HG03103 (cell line): Measurements from ENCODE around the gene UNC79.
"Not testable (repeated sequence)": the region's sequence is repeated elsewhere in the genome, so short reads cannot be mapped to it uniquely, and the experiment has no call there.

ENCODE experiments used
- ATAC-seq: cut with Tn5 transposase; IDR thresholded peaks from one replicate; pipeline ENCODE4 v1.9.1; 2021; ENCODE audit warnings: low read depth; ENCODE audit not compliant: unreplicated experiment

The UNC79 gene

DNA sequence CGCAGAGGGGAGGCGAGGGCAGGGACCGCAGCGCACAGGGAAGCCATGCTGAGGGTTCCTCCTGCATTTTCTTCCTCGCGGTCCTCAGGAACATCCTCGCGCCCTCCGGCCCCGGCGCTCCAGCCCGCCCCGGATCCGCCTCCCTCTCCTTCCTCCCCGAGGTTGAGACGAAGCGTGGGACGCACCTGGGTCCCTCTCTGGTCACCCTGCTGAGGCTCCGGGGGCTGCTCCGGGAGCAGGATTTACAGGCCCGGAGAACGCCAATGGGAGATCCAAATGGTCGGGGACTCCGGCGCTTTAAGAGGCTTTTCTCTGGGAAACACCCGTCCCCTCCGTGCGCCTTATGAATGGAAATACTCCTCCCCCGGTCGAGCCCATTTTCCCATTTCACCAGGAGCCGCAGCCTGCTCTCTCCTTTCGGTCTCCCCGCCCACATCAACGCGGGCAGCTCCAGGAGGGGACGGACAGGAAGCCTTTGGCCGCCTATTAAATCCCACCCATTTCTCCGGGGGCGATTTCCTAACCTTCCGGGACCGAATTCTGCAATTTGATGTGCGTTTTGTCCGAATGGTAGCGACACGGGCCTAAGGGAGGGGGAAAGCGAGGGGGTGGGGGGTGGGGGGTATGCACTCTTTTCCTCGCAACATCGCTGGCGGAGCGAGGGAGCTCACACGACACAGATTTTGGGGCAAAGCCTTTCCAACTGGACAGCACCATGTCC, at the start of gene UNC79:
Gene UNC79 (plus strand): TSS at position 625 of the 721 bp plus-strand sequence. CDS start 91 bp downstream, at position 716.
- ATAC-seq = no peak

DNA sequence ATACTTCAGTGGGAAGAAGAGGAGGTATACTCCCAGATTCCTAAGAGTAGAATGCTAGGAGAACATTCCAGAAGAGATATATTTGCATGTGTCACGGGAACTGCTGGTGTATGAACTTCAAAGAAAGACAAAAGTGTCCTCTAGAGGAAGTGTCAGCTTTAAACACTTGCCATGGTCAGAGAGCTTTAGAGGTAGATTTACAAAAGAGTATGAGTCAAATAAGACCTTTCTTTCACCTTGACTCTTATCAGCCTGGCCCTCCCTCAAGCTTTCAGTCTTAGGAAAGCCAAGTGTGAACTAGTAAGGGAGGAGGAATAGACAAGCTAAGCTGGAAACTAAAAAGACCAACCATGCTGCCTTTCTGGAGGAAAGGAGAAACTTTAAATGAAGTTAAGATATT, 49.1 kb upstream of the UNC79 start:
- no peak for ATAC-seq

DNA sequence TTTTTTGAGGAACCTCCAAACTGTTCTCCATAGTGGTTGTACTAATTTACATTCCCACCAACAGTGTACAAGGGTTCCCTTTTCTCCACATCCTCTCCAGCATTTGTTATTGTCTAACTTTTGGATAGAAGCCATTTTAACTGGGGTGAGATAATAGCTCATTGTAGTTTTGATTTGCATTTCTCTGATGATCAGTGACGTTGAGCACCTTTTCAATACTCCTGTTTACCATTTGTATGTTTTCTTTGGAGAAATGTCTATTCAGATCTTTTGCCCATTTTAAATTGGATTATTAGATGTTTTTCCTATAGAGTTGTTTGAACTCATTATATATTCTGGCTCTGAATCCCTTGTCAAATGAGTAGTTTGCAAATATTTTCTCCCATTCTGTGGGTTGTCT, 46.5 kb upstream of the UNC79 start:
- ATAC-seq = not testable (repeated sequence)

DNA sequence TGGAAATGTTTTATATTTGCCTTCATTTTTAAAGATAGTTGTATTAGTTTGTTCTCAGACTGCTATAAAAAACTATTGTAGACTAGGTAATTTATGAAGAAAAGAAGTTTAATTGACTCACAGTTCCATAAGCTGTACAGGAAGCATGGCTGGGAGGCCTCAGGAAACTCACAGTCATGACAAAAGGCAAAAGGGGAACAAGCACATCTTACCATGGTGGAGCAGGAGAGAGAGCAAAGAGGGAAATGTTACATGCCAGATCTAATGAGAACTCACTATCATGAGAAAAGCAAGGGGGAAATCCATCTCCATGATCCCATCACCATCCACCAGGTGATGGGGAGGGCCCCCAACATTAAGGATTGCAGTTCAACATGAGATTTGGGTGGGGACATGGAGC, 35.5 kb upstream of the UNC79 start:
- no peak for ATAC-seq

DNA sequence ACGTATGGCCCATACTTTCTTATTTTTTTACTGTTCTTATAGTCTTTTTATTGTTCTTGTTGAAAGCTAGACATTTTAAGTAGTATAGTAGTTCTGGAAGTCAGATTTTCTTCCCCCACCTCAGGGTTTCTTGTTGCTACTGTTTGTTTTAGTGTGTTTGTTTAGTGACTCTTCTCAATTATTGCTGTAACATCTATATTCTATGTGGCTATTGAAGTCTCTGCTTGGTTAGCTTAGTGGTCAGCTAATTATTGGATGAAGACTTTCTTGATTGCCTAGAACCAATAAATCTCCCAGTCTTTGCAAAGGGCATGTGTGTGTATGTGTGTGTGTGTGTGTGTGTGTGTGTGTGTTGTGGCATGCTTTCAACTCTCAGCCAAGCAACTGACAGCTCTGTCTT, 34.3 kb upstream of the UNC79 start:
- ATAC-seq = no peak

DNA sequence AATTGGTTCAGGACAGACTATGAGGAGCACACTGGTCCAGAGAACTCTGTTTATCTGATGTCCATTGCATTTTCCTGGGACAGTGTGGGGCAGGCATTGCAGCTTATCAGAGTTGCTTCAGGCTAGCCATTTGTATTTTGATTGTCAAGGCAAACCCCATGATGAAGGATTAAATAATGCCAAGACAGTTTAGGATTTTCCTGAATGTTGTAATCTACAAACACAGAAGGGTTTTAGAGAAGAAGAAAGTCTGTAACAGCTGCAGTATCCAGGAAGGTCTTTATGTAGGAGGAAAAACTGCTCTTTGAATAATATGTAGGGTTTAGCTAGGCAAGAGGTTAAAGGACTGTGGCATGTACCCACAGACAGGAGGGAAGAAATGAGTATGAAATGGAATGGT, 32.2 kb upstream of the UNC79 start:
- ATAC-seq = no peak

DNA sequence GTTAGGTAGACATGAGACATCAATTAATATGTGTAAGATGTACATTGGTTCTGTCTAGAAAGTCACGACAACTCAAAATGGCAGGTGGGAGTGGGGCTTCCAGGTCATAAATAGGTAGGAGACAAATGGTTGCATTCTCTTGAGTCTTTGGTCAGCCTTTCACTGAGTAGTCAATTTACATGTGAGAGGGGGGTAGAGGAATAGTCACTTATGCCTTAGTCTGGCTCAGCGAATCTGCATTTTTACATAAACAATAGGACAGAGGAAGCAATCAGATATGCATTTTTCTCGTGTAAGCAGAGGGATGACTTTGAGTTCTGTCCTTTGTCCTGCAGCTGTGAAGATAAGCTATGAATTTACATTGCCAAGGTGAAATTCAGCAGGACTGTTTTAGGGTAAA, 27.8 kb upstream of the UNC79 start:
- no peak for ATAC-seq

DNA sequence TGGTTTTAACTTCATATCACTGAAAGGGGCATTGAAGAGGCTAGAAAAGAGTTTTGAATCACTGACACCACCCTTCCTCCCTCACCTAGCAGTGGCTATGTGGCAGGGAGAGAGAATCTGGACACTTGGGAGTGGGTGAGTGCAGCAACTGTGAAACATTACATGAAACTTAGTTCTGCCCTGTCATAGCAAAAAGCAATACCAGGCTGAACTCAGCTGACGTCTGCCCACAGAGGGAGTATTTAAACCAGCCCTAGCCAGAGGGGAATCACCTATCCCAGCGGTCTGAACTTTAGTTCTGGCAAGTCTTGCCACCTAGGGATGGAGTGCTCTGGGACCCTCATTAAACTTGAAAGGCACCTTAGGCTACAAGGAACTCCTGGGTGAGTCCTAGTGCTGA, 20.7 kb upstream of the UNC79 start:
- ATAC-seq = no peak

DNA sequence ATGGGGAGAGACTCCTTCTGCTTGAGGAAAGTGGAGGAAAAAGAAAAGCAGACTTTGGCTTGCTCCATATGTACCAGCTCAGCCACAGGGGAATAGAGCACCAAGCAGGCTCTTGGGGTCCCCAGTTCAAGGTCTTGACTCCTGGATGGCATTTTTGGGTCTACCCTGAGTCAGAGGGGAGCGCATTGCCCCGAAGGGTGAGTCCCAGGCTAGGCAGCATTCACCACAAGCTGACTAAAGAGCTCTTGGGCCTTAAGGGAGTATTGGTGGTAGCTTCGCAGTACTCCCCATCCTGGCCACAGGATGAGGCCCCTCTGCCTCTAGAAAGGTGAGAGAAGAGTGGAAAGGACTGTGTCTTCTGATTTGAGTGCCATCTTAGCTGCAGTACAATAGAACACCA, 19.8 kb upstream of the UNC79 start:
- ATAC-seq = no peak

DNA sequence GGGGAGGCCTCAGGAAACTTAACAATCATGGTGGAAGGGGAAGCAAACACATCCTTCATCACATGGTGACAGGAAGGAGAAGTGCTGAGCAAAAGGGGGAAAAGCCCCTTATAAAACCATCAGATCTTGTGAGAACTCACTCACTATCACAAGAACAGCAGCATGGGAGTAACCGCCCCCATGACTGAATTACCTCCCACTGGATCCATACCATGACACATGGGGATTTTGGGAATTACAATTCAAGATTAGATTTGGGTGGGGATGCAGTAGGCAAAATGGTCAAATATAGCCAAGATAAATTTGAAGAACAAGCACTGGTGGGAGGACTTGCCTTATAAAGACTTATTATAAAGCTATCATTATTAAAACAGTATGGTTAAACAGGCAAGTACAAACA, 5.6 kb upstream of the UNC79 start:
- ATAC-seq = not testable (repeated sequence)

DNA sequence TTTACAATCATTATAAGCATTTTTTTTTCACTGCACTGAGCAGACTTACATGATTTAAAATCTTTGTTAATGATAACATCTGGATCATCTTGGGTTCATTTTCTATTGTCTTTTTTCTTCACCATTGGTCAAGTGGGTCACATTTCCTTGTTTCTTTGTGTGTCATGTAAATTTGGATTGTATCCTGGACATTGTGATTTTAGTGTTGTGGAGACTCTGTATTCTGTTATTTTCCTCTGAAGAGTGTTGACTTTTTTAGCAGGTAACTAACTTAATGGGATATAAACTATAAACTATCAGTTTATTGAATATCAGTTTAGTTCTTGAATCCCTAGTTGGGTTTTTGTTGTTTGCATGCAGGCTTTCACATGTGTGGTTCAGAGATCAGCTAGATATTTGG, 4.0 kb upstream of the UNC79 start:
- no peak for ATAC-seq

DNA sequence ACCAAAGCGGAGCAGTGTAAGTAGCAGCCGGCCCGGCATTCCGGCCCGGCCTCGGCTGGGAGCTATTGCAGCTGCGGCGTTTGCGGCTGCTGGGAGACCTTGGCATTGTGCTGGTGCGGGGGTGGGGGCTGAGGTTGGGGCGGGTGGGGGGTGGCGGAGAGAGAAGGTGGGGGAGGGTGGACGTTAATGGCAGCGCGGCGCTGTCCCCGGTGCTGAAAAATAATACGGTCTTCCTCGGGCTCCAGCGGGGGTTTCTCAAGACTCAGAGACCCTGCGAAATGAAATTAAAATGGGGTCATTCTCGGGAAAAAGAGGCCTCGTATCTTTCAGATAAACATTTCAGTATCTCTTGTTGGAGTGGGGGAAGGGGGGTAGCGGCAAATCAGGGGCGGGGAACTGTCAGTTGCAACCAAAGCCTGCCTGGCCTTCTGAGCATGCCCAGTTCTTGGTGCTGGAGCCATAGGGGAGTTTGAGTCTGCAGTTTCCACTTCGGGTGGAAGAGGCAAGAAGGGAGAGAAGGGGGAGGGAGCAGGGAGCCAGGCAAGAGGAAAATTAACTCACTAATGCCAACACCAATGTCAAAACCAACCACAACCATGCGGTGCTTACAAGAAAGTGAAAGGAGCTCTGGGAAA, 414 bp downstream of the UNC79 start:
- ATAC-seq = no peak

DNA sequence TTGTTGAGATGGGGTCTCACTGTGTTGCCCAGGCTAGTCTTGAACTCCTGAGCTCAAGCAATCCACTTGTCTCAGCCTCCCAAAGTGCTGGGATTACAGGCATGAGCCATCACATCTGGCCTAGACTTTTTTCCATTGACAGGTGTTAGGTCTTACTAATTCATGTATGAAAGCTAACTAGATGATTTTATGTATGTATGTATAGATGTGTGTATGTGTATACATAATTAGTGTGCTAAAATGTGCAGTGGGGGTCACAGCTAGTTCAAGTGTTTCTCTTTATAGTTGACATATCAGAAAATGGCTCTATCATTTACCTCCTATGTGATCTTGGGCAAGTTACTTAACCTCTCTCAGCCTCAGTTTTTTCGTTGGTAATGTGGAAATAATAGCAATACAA, 23.5 kb downstream of the UNC79 start:
- ATAC-seq = no peak

DNA sequence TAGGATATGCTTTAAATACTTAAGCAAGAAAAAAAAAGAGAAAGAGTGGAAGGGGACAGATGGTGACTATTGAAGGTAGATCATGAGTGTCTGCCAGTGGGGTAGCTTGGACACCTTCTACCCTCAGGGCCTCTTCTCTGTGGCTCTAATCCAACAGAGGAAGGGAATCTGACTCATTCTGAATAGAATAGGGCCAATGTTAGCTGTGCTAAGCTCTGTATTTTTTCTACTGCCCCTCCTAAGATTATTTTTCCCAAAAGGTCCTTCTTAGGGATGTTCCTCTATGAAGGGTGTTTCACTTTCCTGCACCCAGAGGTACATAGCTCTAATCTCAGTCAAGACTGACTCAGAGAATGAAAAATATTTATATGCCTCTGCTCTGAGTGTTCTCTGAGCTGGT, 25.6 kb downstream of the UNC79 start:
- no peak for ATAC-seq

DNA sequence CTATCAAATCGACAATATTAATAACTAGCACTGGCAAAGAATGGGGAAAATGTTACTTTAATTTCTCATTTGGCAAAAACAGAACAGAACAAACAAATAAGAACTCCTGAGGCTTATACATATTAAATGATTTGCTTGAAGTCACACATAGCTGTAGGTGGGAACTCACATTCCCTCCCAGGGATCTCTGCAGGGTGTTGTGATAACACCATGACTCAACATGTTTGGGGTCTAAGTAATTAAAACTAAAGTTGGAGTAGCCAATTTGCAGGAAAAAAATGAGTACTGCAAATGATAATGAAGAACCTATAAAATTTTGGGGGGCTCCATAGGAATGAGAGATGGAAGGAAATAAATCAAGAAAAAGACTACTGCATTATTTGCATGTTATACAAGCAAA, 27.5 kb downstream of the UNC79 start:
- no peak for ATAC-seq

DNA sequence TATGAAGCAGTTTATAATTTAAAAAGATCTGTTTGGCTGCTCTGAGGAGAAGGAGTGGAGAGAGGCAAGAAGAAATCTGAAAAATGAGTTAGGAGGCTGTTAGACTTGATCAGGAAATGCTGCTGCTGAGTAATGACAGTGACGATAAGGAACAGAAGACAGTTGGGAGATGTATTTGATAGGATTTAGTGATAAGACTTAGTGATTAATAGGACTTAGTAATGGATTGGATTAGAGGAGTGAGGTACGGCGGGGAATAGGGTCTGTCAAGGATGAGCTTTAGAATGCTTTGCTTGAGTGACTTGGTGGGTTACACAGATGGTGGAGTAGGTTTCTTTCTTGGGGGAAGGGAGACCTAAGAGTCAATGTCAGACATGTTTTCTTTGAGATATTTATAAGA, 31.7 kb downstream of the UNC79 start:
- no peak for ATAC-seq

DNA sequence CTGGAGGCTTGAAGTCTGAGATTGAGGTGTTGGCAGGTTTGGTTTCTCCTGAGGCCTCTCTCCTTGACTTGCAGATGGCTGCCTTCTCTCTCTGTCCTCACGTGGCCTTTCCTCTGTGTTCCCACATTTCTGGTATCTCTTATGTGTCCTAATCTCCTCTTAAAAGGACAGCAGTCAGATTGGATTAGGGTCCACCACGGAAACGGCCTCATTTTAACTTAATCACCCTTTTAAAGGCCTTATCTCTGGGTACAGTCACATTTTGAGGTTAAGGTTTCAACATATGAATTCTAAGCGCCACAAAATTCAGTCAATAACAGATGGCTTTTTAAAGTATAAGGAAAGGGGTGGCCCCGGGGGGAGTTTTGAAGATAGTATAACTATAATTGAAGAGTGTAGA, 33.5 kb downstream of the UNC79 start:
- no peak for ATAC-seq

DNA sequence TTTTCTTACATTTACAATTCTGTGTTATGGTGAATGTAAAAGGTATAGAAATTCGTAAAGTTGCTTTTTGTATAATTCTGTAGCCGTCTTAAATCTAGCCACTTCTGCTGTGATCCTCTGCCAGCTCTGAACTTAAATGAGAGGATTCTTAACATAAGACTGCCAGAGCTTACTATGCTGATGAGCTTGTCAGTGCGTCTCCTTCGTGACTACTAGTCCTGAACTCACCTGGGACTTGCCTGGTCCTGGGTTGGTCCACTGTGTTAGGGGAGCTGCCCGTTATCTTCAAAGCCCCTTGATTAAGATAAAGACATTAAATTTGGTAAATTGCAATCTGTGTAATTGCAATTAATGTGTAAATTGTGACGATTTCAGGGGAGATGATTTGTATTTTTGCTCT, 44.7 kb downstream of the UNC79 start:
- ATAC-seq = no peak

DNA sequence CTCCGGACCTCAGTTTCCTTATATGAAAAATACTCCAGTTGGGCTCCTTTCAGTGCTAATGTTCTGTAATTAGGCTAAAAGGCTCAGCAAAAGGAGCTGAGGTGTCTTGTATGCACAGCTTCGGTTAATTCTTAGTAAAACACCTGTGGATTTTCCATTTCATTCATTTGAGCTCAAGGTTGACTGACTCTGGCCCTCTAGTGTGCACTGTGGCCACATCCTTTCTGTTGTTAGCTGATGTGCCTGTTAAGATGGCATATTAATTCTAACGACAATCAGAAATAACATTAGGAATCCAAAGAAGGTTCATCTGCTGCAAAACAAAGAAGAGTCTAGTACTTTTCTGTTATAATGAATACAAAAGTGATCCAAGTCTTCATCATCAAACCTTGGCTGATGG, 45.6 kb downstream of the UNC79 start:
- ATAC-seq = no peak

DNA sequence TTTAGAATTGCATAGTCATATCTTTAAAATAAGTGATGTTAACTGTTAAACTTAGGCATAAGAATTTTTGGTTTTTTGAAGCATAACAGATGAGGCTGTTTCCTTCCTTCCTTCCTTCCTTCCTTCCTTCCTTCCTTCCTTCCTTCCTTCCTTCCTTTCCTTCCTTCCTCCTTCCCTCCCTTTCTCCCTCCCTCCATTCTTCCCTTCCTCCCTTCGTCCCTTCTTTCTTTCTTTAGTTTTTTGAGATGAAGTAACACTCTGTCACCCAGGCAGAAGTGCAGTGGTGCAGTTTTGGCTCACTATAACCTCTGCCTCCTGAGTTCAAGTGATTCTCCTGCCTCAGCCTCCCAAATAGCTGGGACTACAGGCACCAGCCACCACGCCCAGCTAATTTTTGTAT, 48.3 kb downstream of the UNC79 start:
- not testable (repeated sequence) for ATAC-seq

DNA sequence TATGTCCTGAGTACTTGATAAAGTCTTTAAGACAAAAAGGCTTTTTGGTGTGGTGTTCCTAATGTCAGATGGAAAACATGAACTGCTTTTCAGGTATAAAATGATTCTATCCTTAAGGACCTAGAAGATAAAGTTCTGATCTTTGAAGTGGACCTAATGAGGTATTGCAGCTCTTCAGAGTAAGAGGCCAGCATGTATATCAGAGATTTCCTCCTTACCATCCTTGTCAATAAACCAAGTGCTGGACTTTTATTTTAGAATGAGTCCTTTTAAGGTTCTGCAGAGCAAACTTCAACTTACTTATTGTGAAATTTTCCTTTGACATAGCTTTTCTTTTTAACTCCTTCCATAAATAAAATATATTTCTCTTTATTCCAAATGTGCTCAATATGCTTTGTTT, 50.1 kb downstream of the UNC79 start:
- no peak for ATAC-seq

DNA sequence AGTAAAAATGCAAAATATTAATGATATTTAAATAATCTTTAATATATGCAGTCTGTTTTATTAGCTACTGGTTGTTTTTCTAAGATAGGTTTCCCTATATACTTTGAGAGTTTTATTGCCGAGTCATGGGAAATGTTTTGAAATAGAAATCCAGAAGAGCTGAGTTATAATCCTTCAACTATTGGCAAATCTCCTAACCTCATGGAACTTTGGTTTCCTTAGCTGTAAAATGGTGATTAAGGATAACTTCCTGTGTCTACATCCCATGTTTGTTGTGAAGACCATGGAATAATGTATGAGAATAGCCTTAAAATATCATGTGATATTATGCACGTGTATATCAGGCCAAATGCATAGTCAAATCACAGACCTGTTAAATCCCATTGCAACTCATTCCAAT, 51.0 kb downstream of the UNC79 start:
- ATAC-seq = no peak

DNA sequence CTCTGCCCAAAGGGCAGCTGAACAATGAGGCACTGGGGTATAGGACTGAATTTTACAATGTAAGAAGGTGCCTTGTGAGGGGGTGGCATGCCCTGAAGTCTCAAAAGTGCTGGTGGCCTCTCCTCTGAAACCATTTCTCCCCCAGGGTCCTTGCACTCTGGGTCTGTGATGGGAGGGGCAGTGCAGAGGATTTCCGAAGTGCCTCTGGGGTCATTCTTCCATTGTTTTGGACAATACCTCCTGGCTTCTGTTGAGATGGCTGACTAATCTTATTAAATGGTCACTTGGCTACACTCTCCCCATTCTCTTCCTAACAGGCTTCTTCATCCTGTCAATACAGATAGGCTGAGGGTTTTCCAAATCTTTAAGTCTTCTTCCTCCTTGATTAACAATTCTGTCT, 59.3 kb downstream of the UNC79 start:
- ATAC-seq = no peak
